Transverse colon (tissue), 4 donors: ENCODE data around the gene OR51B6. TPM values are rescaled to one million over a fixed set of nuclear protein-coding genes. Genes with fewer than 3 reads are reported as not detected.
"Not testable (repeated sequence)": the region's sequence is repeated elsewhere in the genome, so short reads cannot be mapped to it uniquely, and the experiment has no call there.

Experiments used
- DNase-seq: peaks from one replicate; pipeline ENCODE4 v3.0.0-alpha.2; 2019
- H3K27ac ChIP-seq, 4 donors: fragments of 200-600 bp; sonication (generic); 2 replicates each; pipeline ENCODE4 v1.5.1; 2016 to 2018; ENCODE audit warnings: inconsistent platforms in 4 of 4
- H3K27me3 ChIP-seq: fragments of 200-600 bp; sonication (generic); 2 replicates; pipeline ENCODE4 v1.5.1; 2017; ENCODE audit warnings: inconsistent platforms
- H3K36me3 ChIP-seq, 4 donors: fragments of 200-600 bp; sonication (generic); 2 replicates each; pipeline ENCODE4 v1.5.1; 2017 to 2019; ENCODE audit warnings: inconsistent platforms in 4 of 4
- H3K4me1 ChIP-seq, 4 donors: fragments of 200-600 bp; sonication (generic); 2 replicates each; pipeline ENCODE4 v1.5.1; 2017 to 2020; ENCODE audit warnings: inconsistent platforms in 4 of 4
- H3K4me3 ChIP-seq, 4 donors: fragments of 200-600 bp; sonication (generic); 1 replicate in 1 of 4; 2 replicates in 3 of 4; pipeline versions ENCODE4 v1.5.1 to v1.6.1; 2017 to 2019; ENCODE audit warnings: inconsistent platforms in 4 of 4
- H3K9me3 ChIP-seq, 2 donors: fragments of 200-600 bp; sonication (generic); 2 replicates each; pipeline ENCODE4 v1.5.1; 2017 to 2019; ENCODE audit warnings: inconsistent platforms in 2 of 2
- EP300 ChIP-seq: sonication (generic); formaldehyde crosslinking; IDR thresholded peaks from one replicate; pipeline ENCODE4 v1.6.1; 2017; ENCODE audit warnings: antibody characterized with exemption, low read depth
- POLR2A ChIP-seq: fragments of 450-650 bp; IDR thresholded peaks from one replicate; pipeline ENCODE4 v1.6.1; 2016; ENCODE audit warnings: antibody characterized with exemption, mild to moderate bottlenecking, moderate library complexity
- POLR2AphosphoS5 ChIP-seq, 3 donors: sonication (generic); formaldehyde crosslinking; IDR thresholded peaks; one replicate each; pipeline ENCODE4 v1.6.1; 2016; ENCODE audit warnings: antibody characterized with exemption in 3 of 3
- WGBS, 2 donors: methylation state at CpG; one replicate each; pipeline ENCODE4 v1.1.5; 2018; ENCODE audit warnings: low coverage in 1 of 2; 5-methylcytosine and 5-hydroxymethylcytosine counted together
- in situ Hi-C, 4 donors: fragments of 200-750 bp; cut with MboI; loops; one replicate each; pipeline versions ENCODE4 v1.15.0 to v1.15.1; 2017; ENCODE audit warnings: low sequenced_read_pairs in 3 of 4, low pct_ligation_motif_present in 1 of 4, low pct_unique_long_range_greater_than_20kb in 1 of 4
- intact Hi-C: fragments of 100-400 bp; cut with DNase I; formaldehyde crosslinking; loops from one replicate; pipeline ENCODE4 v1.15.1; 2023; ENCODE audit warnings: low total_unique reads
- total RNA-seq, 4 donors: library from RNA; depleted of rRNA; stranded (reverse); fragments of >200 nt; gene quantifications; one replicate each; pipeline ENCODE4 v1.1.0, GENCODE V29; 2016
- TF ChIP-seq, protein P1 (sequence below), 5 experiments: fragments of 200-600 bp in 3 of 5; fragments of 450-650 bp in 2 of 5; sonication (generic) in 3 of 5; IDR thresholded peaks; 1 replicate in 2 of 5; 2 replicates in 3 of 5; pipeline ENCODE4 v1.5.1; 2016 to 2017; ENCODE audit warnings: antibody characterized with exemption in 5 of 5, inconsistent platforms in 3 of 5, mild to moderate bottlenecking in 2 of 5, moderate library complexity in 1 of 5

Gene OR51B6
- total RNA-seq, 4 donors from 2014 or later, result not detected

DNA sequence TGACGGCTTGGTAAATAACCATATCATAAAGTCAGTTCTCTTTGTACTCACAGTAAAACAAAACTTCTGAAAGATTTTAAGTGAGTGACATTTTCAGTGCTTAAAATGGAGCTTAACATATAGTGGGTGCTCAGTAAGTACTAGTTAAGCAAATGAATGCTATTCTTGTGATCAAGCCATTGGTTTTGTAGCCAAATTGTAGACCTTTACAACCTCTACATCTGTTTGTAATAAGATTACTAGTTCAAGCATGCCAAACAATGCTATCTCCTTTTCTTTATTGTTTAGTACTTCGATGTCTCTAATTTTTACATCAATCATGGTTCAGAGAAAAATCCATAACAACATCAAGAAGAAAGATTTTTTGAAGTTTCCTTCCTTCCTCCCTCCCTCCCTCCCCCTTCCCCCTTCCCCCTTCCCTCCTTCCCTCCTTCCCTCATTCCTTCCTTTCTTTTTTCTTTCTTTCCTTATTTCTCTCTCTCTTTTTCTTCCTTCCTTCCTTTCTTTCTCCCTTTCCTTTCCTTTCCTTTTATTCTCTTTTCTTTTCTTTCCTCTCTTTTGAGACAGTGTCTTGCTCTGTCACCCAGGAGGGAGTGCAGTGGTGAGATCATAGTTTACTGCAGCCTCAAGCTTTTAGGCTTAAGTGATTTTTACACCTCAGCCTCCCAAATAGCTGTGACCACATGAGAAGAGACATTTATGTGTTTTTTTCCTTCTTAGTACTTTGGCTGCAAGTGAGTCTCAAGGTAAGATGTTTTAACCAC is 43.9 kb upstream of the OR51B6 start:
- intact Hi-C loops (no loop called here), in situ Hi-C loops (no loop called here)
- H3K27me3 ChIP-seq, result no peaks in the 10 kb centered on the region
- no peak for DNase-seq
- WGBS, 2 donors, result 38 to 42% methylated on average over 2 of the region's 2 CpGs
- H3K36me3 ChIP-seq, result no peaks in the 10 kb centered on the region
- H3K9me3 ChIP-seq, result no peaks in the 10 kb centered on the region
- no peak for TF ChIP-seq POLR2A
- TF ChIP-seq POLR2AphosphoS5 (IDR thresholded peaks at IDR 0.05), result no peak
- TF ChIP-seq, protein P1, sequence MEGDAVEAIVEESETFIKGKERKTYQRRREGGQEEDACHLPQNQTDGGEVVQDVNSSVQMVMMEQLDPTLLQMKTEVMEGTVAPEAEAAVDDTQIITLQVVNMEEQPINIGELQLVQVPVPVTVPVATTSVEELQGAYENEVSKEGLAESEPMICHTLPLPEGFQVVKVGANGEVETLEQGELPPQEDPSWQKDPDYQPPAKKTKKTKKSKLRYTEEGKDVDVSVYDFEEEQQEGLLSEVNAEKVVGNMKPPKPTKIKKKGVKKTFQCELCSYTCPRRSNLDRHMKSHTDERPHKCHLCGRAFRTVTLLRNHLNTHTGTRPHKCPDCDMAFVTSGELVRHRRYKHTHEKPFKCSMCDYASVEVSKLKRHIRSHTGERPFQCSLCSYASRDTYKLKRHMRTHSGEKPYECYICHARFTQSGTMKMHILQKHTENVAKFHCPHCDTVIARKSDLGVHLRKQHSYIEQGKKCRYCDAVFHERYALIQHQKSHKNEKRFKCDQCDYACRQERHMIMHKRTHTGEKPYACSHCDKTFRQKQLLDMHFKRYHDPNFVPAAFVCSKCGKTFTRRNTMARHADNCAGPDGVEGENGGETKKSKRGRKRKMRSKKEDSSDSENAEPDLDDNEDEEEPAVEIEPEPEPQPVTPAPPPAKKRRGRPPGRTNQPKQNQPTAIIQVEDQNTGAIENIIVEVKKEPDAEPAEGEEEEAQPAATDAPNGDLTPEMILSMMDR (IDR thresholded peaks at IDR 0.05), result no peak
- no peak for TF ChIP-seq EP300
- H3K4me3 ChIP-seq, result no peak overlapping the region
- no peaks in the 10 kb centered on the region for H3K4me1 ChIP-seq
- H3K27ac ChIP-seq, result no peak overlapping the region

DNA sequence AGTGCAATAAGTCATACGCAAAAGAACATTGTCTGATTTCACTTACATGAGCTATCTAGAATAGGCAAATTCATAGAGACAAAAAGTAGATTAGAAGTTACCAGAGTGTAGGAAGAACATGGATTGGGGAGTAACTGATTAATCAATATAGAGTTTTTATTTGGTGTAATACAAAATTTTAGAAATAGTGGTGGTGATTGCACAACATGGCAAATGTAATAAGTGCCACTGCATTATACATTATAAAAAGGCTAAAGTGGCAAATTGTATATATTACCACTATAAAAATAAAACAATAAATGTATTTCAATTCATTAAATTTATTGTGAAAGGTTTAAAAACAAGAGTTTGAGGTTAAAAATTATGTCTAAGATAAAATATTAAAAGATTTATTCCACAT is 40.9 kb upstream of the OR51B6 start:
- Histone ChIP-seq H3K4me3 (no peak overlapping the region), H3K27ac (no peak overlapping the region), H3K27me3 (no peaks in the 10 kb centered on the region), H3K36me3 (no peaks in the 10 kb centered on the region), H3K9me3 (no peaks in the 10 kb centered on the region), H3K4me1 (no peaks in the 10 kb centered on the region)
- intact Hi-C loops, result no loop called here
- no peak for TF ChIP-seq EP300
- TF ChIP-seq POLR2AphosphoS5 (IDR thresholded peaks at IDR 0.05), result no peak
- TF ChIP-seq, protein P1 (IDR thresholded peaks at IDR 0.05), result no peak
- no peak for TF ChIP-seq POLR2A
- 91 to 93% methylated on average over 1 of the region's 1 CpG for WGBS, 2 donors
- in situ Hi-C loops, result no loop called here
- no peak for DNase-seq

DNA sequence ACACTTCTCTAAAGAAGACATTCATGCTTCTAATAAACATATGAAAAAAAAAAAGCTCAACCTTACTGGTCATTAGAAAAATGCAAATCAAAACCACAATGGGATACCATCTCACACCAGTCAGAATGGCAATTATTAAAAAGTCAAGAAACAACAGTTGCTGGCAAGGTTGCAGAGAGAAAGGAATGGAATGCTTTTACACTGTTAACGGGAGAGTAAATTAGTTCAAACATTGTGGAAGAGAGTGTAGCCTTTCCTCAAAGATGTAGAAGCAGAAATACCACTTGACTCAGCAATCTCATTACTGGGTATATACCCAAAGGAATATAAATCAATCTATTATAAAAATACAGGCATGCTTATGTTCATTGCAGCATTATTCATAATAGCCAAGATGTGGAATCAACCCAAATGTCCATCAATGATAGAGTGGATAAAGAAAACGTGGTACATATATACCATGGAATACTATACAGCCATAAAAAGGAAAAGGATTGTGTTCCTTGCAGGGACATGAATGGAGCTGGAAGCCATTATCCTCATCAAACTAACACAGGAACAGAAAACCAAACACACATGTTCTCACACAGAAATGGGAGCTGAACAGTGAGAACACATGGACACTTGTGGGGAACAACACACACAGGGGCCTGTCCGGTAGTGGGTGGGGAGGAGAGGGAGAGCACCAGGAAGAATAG is 37.8 kb upstream of the OR51B6 start:
- H3K9me3 ChIP-seq, H3K36me3 ChIP-seq, in situ Hi-C loops, DNase-seq, intact Hi-C loops, H3K4me1 ChIP-seq, H3K27ac ChIP-seq, H3K4me3 ChIP-seq, H3K27me3 ChIP-seq: not testable (repeated sequence)
- 78 to 82% methylated on average over 3 of the region's 3 CpGs for WGBS, 2 donors

DNA sequence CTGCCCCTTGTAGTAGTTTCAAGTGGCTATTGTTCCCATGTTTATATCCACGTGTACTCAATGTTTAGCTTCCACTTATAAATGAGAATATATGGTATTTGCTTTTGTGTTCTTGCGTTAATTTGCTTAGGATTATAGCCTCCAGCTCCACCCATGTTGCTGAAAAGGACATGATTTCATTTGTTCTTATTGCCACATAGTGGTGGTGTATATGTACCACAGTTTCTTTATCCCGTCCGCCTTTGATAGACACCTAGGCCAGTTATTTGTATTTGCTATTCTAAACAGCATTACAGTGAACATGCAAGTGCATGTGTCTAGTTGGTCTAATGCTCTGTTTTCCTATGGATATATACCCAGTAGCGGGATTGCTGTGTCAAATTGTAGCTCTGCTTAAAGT is 34.0 kb upstream of the OR51B6 start:
- 43 to 57% methylated on average over 5 of the region's 5 CpGs for WGBS, 2 donors
- intact Hi-C loops (no loop called here), in situ Hi-C loops (no loop called here)
- TF ChIP-seq POLR2AphosphoS5 (IDR thresholded peaks at IDR 0.05) (no peak), POLR2A (no peak), EP300 (no peak)
- TF ChIP-seq, protein P1 (IDR thresholded peaks at IDR 0.05), result no peak
- H3K36me3 ChIP-seq, result no peaks in the 10 kb centered on the region
- H3K4me3 ChIP-seq, result no peak overlapping the region
- H3K4me1 ChIP-seq, result no peaks in the 10 kb centered on the region
- no peak overlapping the region for H3K27ac ChIP-seq
- H3K9me3 ChIP-seq, result no peaks in the 10 kb centered on the region
- no peak for DNase-seq
- no peaks in the 10 kb centered on the region for H3K27me3 ChIP-seq
